Natural killer cell (primary cell): Measurements from ENCODE around the gene NCAM1. TPM values are rescaled to one million over a fixed set of nuclear protein-coding genes. Genes with fewer than 3 reads are reported as not detected.

Experiments
- ATAC-seq, 3 donors: fragments of 150-1000 bp in 2 of 3; fragments of 200-7000 bp in 1 of 3; cut with Tn5 transposase; 1 replicate in 1 of 3; 2 replicates in 2 of 3; pipeline ENCODE4 v1.10.0; 2021; ENCODE audit warnings: mild to moderate bottlenecking in 2 of 3, moderate library complexity in 2 of 3
- DNase-seq, 2 donors: peaks; one replicate each; pipeline versions ENCODE4 v3.0.0 to v3.0.0-alpha.2; 2013 to 2021; ENCODE audit warnings: mixed read lengths in 1 of 2
- H3K27ac ChIP-seq: one replicate; pipeline ENCODE4 v1.5.1; 2013; ENCODE audit warnings: mild to moderate bottlenecking, low read length
- H3K27me3 ChIP-seq: one replicate; pipeline ENCODE4 v1.6.1; 2013; ENCODE audit warnings: low read length; ENCODE audit not compliant: control insufficient read depth, insufficient read depth
- H3K36me3 ChIP-seq: one replicate; pipeline ENCODE4 v1.6.1; 2013; ENCODE audit warnings: low read length; ENCODE audit not compliant: control insufficient read depth, insufficient read depth
- H3K4me1 ChIP-seq: one replicate; pipeline ENCODE4 v1.6.1; 2013; ENCODE audit warnings: low read length; ENCODE audit not compliant: control insufficient read depth, insufficient read depth
- H3K4me3 ChIP-seq: one replicate; pipeline ENCODE4 v1.5.1; 2013; ENCODE audit warnings: low read length
- H3K9me3 ChIP-seq: one replicate; pipeline ENCODE4 v1.6.1; 2013; ENCODE audit warnings: low read length; ENCODE audit not compliant: control insufficient read depth, insufficient read depth
- H3K27ac Mint-ChIP-seq, 2 donors: one replicate each; pipeline ENCODE4 v1.8.0; 2022; ENCODE audit warnings: mild to moderate bottlenecking in 2 of 2, mixed read lengths in 2 of 2, moderate library complexity in 1 of 2
- H3K27me3 Mint-ChIP-seq, 2 donors: one replicate each; pipeline ENCODE4 v1.8.0; 2022; ENCODE audit warnings: low read depth in 2 of 2, mixed read lengths in 2 of 2
- H3K36me3 Mint-ChIP-seq: one replicate; pipeline ENCODE4 v1.8.0; 2022; ENCODE audit warnings: mixed read lengths
- H3K4me1 Mint-ChIP-seq, 2 donors: one replicate each; pipeline ENCODE4 v1.8.0; 2022; ENCODE audit warnings: mixed read lengths in 2 of 2
- H3K4me3 Mint-ChIP-seq: one replicate; pipeline ENCODE4 v1.8.0; 2022; ENCODE audit warnings: mild to moderate bottlenecking, moderate library complexity, mixed read lengths
- H3K9me3 Mint-ChIP-seq, 2 donors: one replicate each; pipeline ENCODE4 v1.8.0; 2022; ENCODE audit warnings: mixed read lengths in 2 of 2
- CTCF ChIP-seq: fragments of 200-600 bp; IDR thresholded peaks from one replicate; pipeline ENCODE4 v1.8.0; 2022; ENCODE audit warnings: antibody characterized with exemption
- WGBS: methylation state at CpG from one replicate; pipeline ENCODE4 v1.1.7; 2013; ENCODE audit warnings: missing lambda C conversion rate; ENCODE audit not compliant: insufficient coverage; 5-methylcytosine and 5-hydroxymethylcytosine counted together
- intact Hi-C: fragments of 100-400 bp; cut with micrococcal nuclease; formaldehyde crosslinking; loops from one replicate; pipeline ENCODE4 v1.14.2; 2022
- total RNA-seq, 4 donors: library from RNA; stranded (reverse); fragments of 120-200 nt in 1 of 4; gene quantifications; one replicate each; pipeline versions ENCODE4 v1.2.3 to v1.2.4, GENCODE V29; 2013 to 2022

The NCAM1 gene
- total RNA-seq, 3 donors from 2014 or later (not counting 1 experiment from before 2014, with no cell fraction given), result 129 to 208 (median 187) TPM

GRCh38 chr11:113275602-113276001, 314.4 kb downstream of the NCAM1 start:
- no peaks in the 10 kb centered on the region for H3K9me3 ChIP-seq
- 93% methylated on average over 7 of the region's 7 CpGs for WGBS
- no peak overlapping the region for H3K27ac ChIP-seq
- H3K27me3 ChIP-seq, result no peaks in the 10 kb centered on the region
- H3K4me3 ChIP-seq, result no peak overlapping the region
- peak overlapping the region in 1 of 2 donors; percentile 58 for H3K27ac Mint-ChIP-seq
- no peaks in the 10 kb centered on the region for H3K9me3 Mint-ChIP-seq
- ATAC-seq (no peak), DNase-seq (no peak)
- intact Hi-C loops, result no loop called here
- H3K27me3 Mint-ChIP-seq, result no peaks in the 10 kb centered on the region
- no peak overlapping the region for H3K4me3 Mint-ChIP-seq
- peaks cover 25% of the 10 kb centered on the region for H3K36me3 Mint-ChIP-seq
- H3K4me1 ChIP-seq, result no peaks in the 10 kb centered on the region
- H3K4me1 Mint-ChIP-seq, result no peaks in the 10 kb centered on the region
- no peak for TF ChIP-seq CTCF
- H3K36me3 ChIP-seq, result peaks cover 49% of the 10 kb centered on the region

GRCh38 chr11:113276466-113276865, 315.2 kb downstream of the NCAM1 start:
- no peaks in the 10 kb centered on the region for H3K9me3 Mint-ChIP-seq
- no peak overlapping the region for H3K27ac ChIP-seq
- peaks cover 23% of the 10 kb centered on the region for H3K36me3 Mint-ChIP-seq
- no peaks in the 10 kb centered on the region for H3K4me1 Mint-ChIP-seq
- H3K4me3 Mint-ChIP-seq, result no peak overlapping the region
- H3K4me1 ChIP-seq, result no peaks in the 10 kb centered on the region
- WGBS, result 100% methylated on average over 1 of the region's 2 CpGs
- H3K4me3 ChIP-seq, result no peak overlapping the region
- TF ChIP-seq CTCF, result no peak
- no peak for DNase-seq
- intact Hi-C loops, result no loop called here
- no peaks in the 10 kb centered on the region for H3K27me3 Mint-ChIP-seq
- ATAC-seq, result no peak
- H3K27ac Mint-ChIP-seq, result no peak overlapping the region
- H3K9me3 ChIP-seq, result no peaks in the 10 kb centered on the region
- H3K36me3 ChIP-seq, result peaks cover 45% of the 10 kb centered on the region
- no peaks in the 10 kb centered on the region for H3K27me3 ChIP-seq

GRCh38 chr11:113277907-113278306, 316.7 kb downstream of the NCAM1 start:
- TF ChIP-seq CTCF, result no peak
- H3K4me3 ChIP-seq, result no peak overlapping the region
- no peaks in the 10 kb centered on the region for H3K4me1 Mint-ChIP-seq
- no peaks in the 10 kb centered on the region for H3K9me3 ChIP-seq
- ATAC-seq (no peak), DNase-seq (no peak)
- 87% methylated on average over 4 of the region's 5 CpGs for WGBS
- H3K27ac Mint-ChIP-seq, result no peak overlapping the region
- H3K9me3 Mint-ChIP-seq, result no peaks in the 10 kb centered on the region
- H3K27me3 ChIP-seq, result no peaks in the 10 kb centered on the region
- no peak overlapping the region for H3K27ac ChIP-seq
- intact Hi-C loops, result no loop called here
- H3K36me3 ChIP-seq, result peaks cover 35% of the 10 kb centered on the region
- no peak overlapping the region for H3K4me3 Mint-ChIP-seq
- no peaks in the 10 kb centered on the region for H3K27me3 Mint-ChIP-seq
- peaks cover 23% of the 10 kb centered on the region for H3K36me3 Mint-ChIP-seq
- H3K4me1 ChIP-seq, result no peaks in the 10 kb centered on the region

GRCh38 chr11:113278481-113278880, 317.3 kb downstream of the NCAM1 start:
- intact Hi-C loops, result no loop called here
- TF ChIP-seq CTCF, result no peak
- WGBS, result 94% methylated on average over 6 of the region's 9 CpGs
- H3K27ac Mint-ChIP-seq, result peak overlapping the region in 1 of 2 donors; percentile 17
- H3K4me1 Mint-ChIP-seq, result no peaks in the 10 kb centered on the region
- Histone ChIP-seq H3K27ac (no peak overlapping the region), H3K36me3 (peaks cover 33% of the 10 kb centered on the region), H3K9me3 (no peaks in the 10 kb centered on the region), H3K4me1 (no peaks in the 10 kb centered on the region), H3K4me3 (no peak overlapping the region), H3K27me3 (no peaks in the 10 kb centered on the region)
- ATAC-seq, result no peak
- no peak overlapping the region for H3K4me3 Mint-ChIP-seq
- DNase-seq, result no peak
- no peaks in the 10 kb centered on the region for H3K27me3 Mint-ChIP-seq
- peaks cover 23% of the 10 kb centered on the region for H3K36me3 Mint-ChIP-seq
- no peaks in the 10 kb centered on the region for H3K9me3 Mint-ChIP-seq
